Nephron (organoid): Measurements from ENCODE around the gene CDT1.

Experiments used
- H3K27ac Mint-ChIP-seq, 3 experiments: 2 replicates each; pipeline ENCODE4 v1.8.0; 2020; ENCODE audit warnings: mixed read lengths in 3 of 3, mild to moderate bottlenecking in 2 of 3, moderate library complexity in 1 of 3
- H3K27me3 Mint-ChIP-seq: 2 replicates; pipeline ENCODE4 v1.8.0; 2021; ENCODE audit warnings: low read depth, mild to moderate bottlenecking, moderate library complexity, mixed read lengths
- H3K36me3 Mint-ChIP-seq: 2 replicates; pipeline ENCODE4 v1.8.0; 2020; ENCODE audit warnings: low read depth, mixed read lengths
- H3K4me1 Mint-ChIP-seq: 2 replicates; pipeline ENCODE4 v1.8.0; 2020; ENCODE audit warnings: mixed read lengths
- H3K4me3 Mint-ChIP-seq, 3 experiments: 2 replicates each; pipeline ENCODE4 v1.8.0; 2020; ENCODE audit warnings: mild to moderate bottlenecking in 3 of 3, mixed read lengths in 3 of 3, moderate library complexity in 2 of 3
- H3K9me3 Mint-ChIP-seq: 2 replicates; pipeline ENCODE4 v1.8.0; 2020; ENCODE audit warnings: mixed read lengths
- TF ChIP-seq, protein P1 (sequence below), 3 experiments: fragments of 200-600 bp; sonication (generic); IDR thresholded peaks; one replicate each; pipeline ENCODE4 v1.5.0; 2021; ENCODE audit warnings: antibody characterized with exemption in 3 of 3; ENCODE audit not compliant: unreplicated experiment in 3 of 3

The CDT1 gene

DNA sequence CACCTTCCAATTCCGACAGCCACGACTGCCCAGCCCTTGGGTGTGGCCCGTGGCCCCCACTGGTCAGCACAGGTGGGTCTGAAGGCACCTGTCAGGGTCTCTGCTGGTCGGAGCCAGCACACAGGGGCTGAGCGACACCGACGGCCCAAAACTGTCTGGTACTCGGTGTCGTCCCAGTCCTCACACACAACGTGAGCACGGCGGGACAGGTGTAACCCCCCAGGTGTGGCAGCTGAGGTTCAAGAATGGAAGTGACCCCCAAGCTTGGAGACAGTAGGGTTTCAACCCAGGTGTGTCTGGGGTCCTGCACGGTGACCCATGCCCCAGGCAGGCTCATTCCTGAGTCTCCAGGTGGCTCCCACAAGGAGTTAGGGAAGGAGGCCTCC, 52.1 kb downstream of the CDT1 start:
- TF ChIP-seq, protein P1, sequence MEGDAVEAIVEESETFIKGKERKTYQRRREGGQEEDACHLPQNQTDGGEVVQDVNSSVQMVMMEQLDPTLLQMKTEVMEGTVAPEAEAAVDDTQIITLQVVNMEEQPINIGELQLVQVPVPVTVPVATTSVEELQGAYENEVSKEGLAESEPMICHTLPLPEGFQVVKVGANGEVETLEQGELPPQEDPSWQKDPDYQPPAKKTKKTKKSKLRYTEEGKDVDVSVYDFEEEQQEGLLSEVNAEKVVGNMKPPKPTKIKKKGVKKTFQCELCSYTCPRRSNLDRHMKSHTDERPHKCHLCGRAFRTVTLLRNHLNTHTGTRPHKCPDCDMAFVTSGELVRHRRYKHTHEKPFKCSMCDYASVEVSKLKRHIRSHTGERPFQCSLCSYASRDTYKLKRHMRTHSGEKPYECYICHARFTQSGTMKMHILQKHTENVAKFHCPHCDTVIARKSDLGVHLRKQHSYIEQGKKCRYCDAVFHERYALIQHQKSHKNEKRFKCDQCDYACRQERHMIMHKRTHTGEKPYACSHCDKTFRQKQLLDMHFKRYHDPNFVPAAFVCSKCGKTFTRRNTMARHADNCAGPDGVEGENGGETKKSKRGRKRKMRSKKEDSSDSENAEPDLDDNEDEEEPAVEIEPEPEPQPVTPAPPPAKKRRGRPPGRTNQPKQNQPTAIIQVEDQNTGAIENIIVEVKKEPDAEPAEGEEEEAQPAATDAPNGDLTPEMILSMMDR (IDR thresholded peaks at IDR 0.05; ENCODE audit: unreplicated experiment in 3 of 3) = no peak
- H3K4me3 Mint-ChIP-seq = peak overlapping the region; percentile 85 to 90 (median 89)
- H3K27ac Mint-ChIP-seq = no peak overlapping the region
- peaks cover 14% of the 10 kb centered on the region for H3K4me1 Mint-ChIP-seq
- peaks cover 8% of the 10 kb centered on the region for H3K36me3 Mint-ChIP-seq
- H3K9me3 Mint-ChIP-seq = no peaks in the 10 kb centered on the region
- H3K27me3 Mint-ChIP-seq = no peaks in the 10 kb centered on the region

DNA sequence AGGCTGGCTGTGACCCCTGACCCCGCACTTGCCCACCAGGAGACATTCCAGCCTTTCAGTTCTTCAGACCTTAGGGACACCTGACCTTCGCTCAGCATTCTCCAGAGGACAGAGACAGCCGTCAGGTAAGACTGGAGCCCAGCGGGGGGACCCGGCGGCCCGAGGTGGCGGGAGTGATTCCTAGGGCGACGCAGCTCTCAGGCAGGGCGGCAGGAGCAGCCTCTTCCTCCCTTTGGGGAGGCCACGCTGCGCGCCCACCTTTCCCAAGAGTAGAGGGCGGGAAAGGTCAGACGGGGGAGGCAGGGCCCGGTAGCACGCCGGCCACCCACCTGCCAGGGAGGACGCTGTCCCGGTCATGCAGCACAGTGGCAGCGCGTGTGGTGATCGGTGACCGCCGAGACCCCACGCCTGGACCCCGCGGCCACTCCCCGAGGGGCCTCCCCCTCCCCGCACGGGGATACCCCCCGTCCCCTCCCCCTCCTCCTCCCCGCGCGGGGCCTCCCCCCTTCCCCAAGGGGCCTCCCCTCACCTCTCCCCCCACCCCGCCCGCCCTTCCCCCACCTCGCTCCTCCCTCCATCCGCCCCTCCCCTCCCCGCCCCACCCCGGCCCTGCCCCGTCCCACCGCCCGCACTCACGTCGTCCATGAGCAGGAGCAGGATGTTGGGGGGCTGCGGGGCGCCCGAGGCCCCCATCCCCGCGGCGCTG, 52.7 kb downstream of the CDT1 start:
- no peak overlapping the region for H3K27ac Mint-ChIP-seq

GRCh38 chr16:88856828-88857727, 53.5 kb downstream of the CDT1 start, which contains the start of the genes GALNS and TRAPPC2L:
GALNS (minus strand) TSS chr16:88856947; CDS start chr16:88856877, 70 bp downstream.
TRAPPC2L (plus strand) TSS chr16:88857127; CDS start chr16:88857151, 24 bp downstream.
- TF ChIP-seq, protein P1 (IDR thresholded peaks at IDR 0.05; ENCODE audit: unreplicated experiment in 3 of 3) = no peak
- peak within 1 kb of the TSS; percentile 95 to 97 (median 97) for H3K4me3 Mint-ChIP-seq
- H3K36me3 Mint-ChIP-seq = peaks cover 10% of the 10 kb centered on the region
- no peaks in the 10 kb centered on the region for H3K27me3 Mint-ChIP-seq
- peaks cover 14% of the 10 kb centered on the region for H3K4me1 Mint-ChIP-seq
- no peaks in the 10 kb centered on the region for H3K9me3 Mint-ChIP-seq
- peak within 1 kb of the TSS; percentile 56 to 80 (median 70) for H3K27ac Mint-ChIP-seq

More for the DNA sequence above, 52.7 kb downstream of the CDT1 start:
- H3K4me1 Mint-ChIP-seq = peaks cover 14% of the 10 kb centered on the region
- H3K9me3 Mint-ChIP-seq = no peaks in the 10 kb centered on the region
- TF ChIP-seq, protein P1 (IDR thresholded peaks at IDR 0.05; ENCODE audit: unreplicated experiment in 3 of 3) = no peak
- H3K4me3 Mint-ChIP-seq = peak overlapping the region; percentile 90 to 97 (median 95)
- peaks cover 12% of the 10 kb centered on the region for H3K36me3 Mint-ChIP-seq
- H3K27me3 Mint-ChIP-seq = no peaks in the 10 kb centered on the region

GRCh38 chr16:88857728-88858339, 54.2 kb downstream of the CDT1 start:
- H3K9me3 Mint-ChIP-seq = no peaks in the 10 kb centered on the region
- H3K27ac Mint-ChIP-seq = peak overlapping the region; percentile 56 to 80 (median 70)
- H3K27me3 Mint-ChIP-seq = no peaks in the 10 kb centered on the region
- H3K4me3 Mint-ChIP-seq = peak overlapping the region; percentile 95 to 97 (median 97)
- TF ChIP-seq, protein P1 (IDR thresholded peaks at IDR 0.05; ENCODE audit: unreplicated experiment in 3 of 3) = peak; percentile 54 to 69 (median 64)
- H3K36me3 Mint-ChIP-seq = peaks cover 5% of the 10 kb centered on the region
- H3K4me1 Mint-ChIP-seq = peaks cover 14% of the 10 kb centered on the region
